H9 (cell line): ENCODE measurements around the gene OR9Q1. TPM values are rescaled to one million over a fixed set of nuclear protein-coding genes. Genes with fewer than 3 reads are reported as not detected.

Experiments
- DNase-seq: peaks from one replicate; pipeline ENCODE4 v3.0.0-alpha.2; 2017
- H2AFZ ChIP-seq: one replicate; pipeline ENCODE4 v1.6.1; 2013; ENCODE audit warnings: mild to moderate bottlenecking, low read length, control low read depth, moderate library complexity
- H2AK5ac ChIP-seq: 2 replicates; pipeline ENCODE4 v1.6.1; 2013; ENCODE audit warnings: low read length, control low read depth, mixed read lengths; ENCODE audit not compliant: insufficient read length
- H2BK120ac ChIP-seq: one replicate; pipeline ENCODE4 v1.6.1; 2013; ENCODE audit warnings: low read depth, mild to moderate bottlenecking, low read length, control low read depth, inconsistent platforms; ENCODE audit not compliant: poor library complexity, severe bottlenecking
- H2BK12ac ChIP-seq: 2 replicates; pipeline ENCODE4 v1.6.1; 2013; ENCODE audit warnings: low read length, control low read depth, mixed read lengths, low read depth; ENCODE audit not compliant: insufficient read length
- H2BK15ac ChIP-seq: 2 replicates; pipeline ENCODE4 v1.6.1; 2013; ENCODE audit warnings: low read depth, low read length, control low read depth
- H2BK20ac ChIP-seq: one replicate; pipeline ENCODE4 v1.6.1; 2013; ENCODE audit warnings: low read depth, mild to moderate bottlenecking, low read length, control low read depth, inconsistent platforms; ENCODE audit not compliant: poor library complexity, severe bottlenecking
- H2BK5ac ChIP-seq: 2 replicates; pipeline ENCODE4 v1.6.1; 2013; ENCODE audit warnings: low read length, control low read depth, mixed read lengths; ENCODE audit not compliant: insufficient read length
- H3K14ac ChIP-seq: 2 replicates; pipeline ENCODE4 v1.6.1; 2013; ENCODE audit warnings: low read length, control low read depth; ENCODE audit not compliant: insufficient read depth
- H3K18ac ChIP-seq: 2 replicates; pipeline ENCODE4 v1.6.1; 2013; ENCODE audit warnings: low read depth, mild to moderate bottlenecking, mixed read lengths, low read length, control low read depth; ENCODE audit not compliant: insufficient read length
- H3K23ac ChIP-seq: 2 replicates; pipeline ENCODE4 v1.6.1; 2013; ENCODE audit warnings: low read length, control low read depth, mixed read lengths, low read depth; ENCODE audit not compliant: insufficient read length
- H3K23me2 ChIP-seq: 2 replicates; pipeline ENCODE4 v1.6.1; 2013; ENCODE audit warnings: low read depth, mild to moderate bottlenecking, mixed read lengths, low read length, control low read depth; ENCODE audit not compliant: insufficient read length, poor library complexity, severe bottlenecking
- H3K27ac ChIP-seq: 2 replicates; pipeline ENCODE4 v1.5.1; 2013; ENCODE audit warnings: low read length, control low read depth, mixed read lengths, low read depth; ENCODE audit not compliant: insufficient read length
- H3K27me3 ChIP-seq: 2 replicates; pipeline ENCODE4 v1.6.1; 2013; ENCODE audit warnings: low read length, control low read depth, inconsistent platforms; ENCODE audit not compliant: insufficient read depth
- H3K4ac ChIP-seq: 2 replicates; pipeline ENCODE4 v1.6.1; 2013; ENCODE audit warnings: low read depth, mild to moderate bottlenecking, control low read depth, inconsistent platforms, low read length, moderate library complexity
- H3K4me1 ChIP-seq: 2 replicates; pipeline ENCODE4 v1.6.1; 2013; ENCODE audit warnings: low read length, control low read depth, inconsistent platforms; ENCODE audit not compliant: insufficient read depth
- H3K4me2 ChIP-seq: 2 replicates; pipeline ENCODE4 v1.6.1; 2013; ENCODE audit warnings: low read length, control low read depth, mixed read lengths; ENCODE audit not compliant: insufficient read length, insufficient read depth
- H3K56ac ChIP-seq: 2 replicates; pipeline ENCODE4 v1.6.1; 2013; ENCODE audit warnings: low read depth, mild to moderate bottlenecking, mixed read lengths, low read length, control low read depth; ENCODE audit not compliant: insufficient read length
- H3K79me1 ChIP-seq: 2 replicates; pipeline ENCODE4 v1.6.1; 2013; ENCODE audit warnings: low read depth, mild to moderate bottlenecking, moderate library complexity, low read length, control low read depth, inconsistent platforms; ENCODE audit not compliant: insufficient read depth, poor library complexity, severe bottlenecking
- H3K79me2 ChIP-seq: 2 replicates; pipeline ENCODE4 v1.6.1; 2013; ENCODE audit warnings: low read length, control low read depth, inconsistent platforms; ENCODE audit not compliant: insufficient read depth
- H3K9ac ChIP-seq: 2 replicates; pipeline ENCODE4 v1.6.1; 2013; ENCODE audit warnings: low read length, control low read depth, mixed read lengths; ENCODE audit not compliant: insufficient read length; ENCODE audit errors: extremely low read depth
- H3K9me3 ChIP-seq: one replicate; pipeline ENCODE4 v1.6.1; 2013; ENCODE audit warnings: low read depth, low read length, inconsistent platforms; ENCODE audit not compliant: control insufficient read depth
- H3T11ph ChIP-seq: one replicate; pipeline ENCODE4 v1.6.1; 2013; ENCODE audit warnings: mild to moderate bottlenecking, low read length, control low read depth, inconsistent platforms
- H4K20me1 ChIP-seq: one replicate; pipeline ENCODE4 v1.6.1; 2013; ENCODE audit not compliant: control insufficient read depth, insufficient read length, insufficient read depth
- H4K5ac ChIP-seq: 2 replicates; pipeline ENCODE4 v1.6.1; 2013; ENCODE audit warnings: low read depth, mild to moderate bottlenecking, mixed read lengths, low read length, control low read depth; ENCODE audit not compliant: insufficient read length
- H4K8ac ChIP-seq: replicated peaks from 2 replicates; pipeline ENCODE4 v1.6.1; 2013; ENCODE audit warnings: low read length, control low read depth, mixed read lengths, low read depth; ENCODE audit not compliant: insufficient read length
- H4K91ac ChIP-seq: 2 replicates; pipeline ENCODE4 v1.6.1; 2013; ENCODE audit warnings: low read depth, mild to moderate bottlenecking, moderate library complexity, mixed read lengths, low read length, control low read depth; ENCODE audit not compliant: insufficient read length
- H3K27ac Mint-ChIP-seq, 3 experiments: 2 replicates in 2 of 3; 3 replicates in 1 of 3; pipeline ENCODE4 v1.8.0; 2020 to 2021; ENCODE audit warnings: mixed read lengths in 3 of 3, mild to moderate bottlenecking in 1 of 3, moderate library complexity in 1 of 3
- H3K27me3 Mint-ChIP-seq: 2 replicates; pipeline ENCODE4 v1.8.0; 2021; ENCODE audit warnings: low read depth, mild to moderate bottlenecking, moderate library complexity, mixed read lengths
- H3K36me3 Mint-ChIP-seq, 3 experiments: 2 replicates in 2 of 3; 3 replicates in 1 of 3; pipeline ENCODE4 v1.8.0; 2020 to 2021; ENCODE audit warnings: low read depth in 3 of 3, mixed read lengths in 3 of 3; ENCODE audit not compliant: insufficient read depth in 1 of 3
- H3K4me1 Mint-ChIP-seq, 2 experiments: 2 replicates each; pipeline ENCODE4 v1.8.0; 2020; ENCODE audit warnings: mixed read lengths in 2 of 2
- H3K4me3 Mint-ChIP-seq, 2 experiments: 2 replicates in 1 of 2; 3 replicates in 1 of 2; pipeline ENCODE4 v1.8.0; 2020 to 2021; ENCODE audit warnings: mild to moderate bottlenecking in 2 of 2, mixed read lengths in 2 of 2, moderate library complexity in 1 of 2
- H3K9me3 Mint-ChIP-seq, 2 experiments: 2 replicates in 1 of 2; 3 replicates in 1 of 2; pipeline ENCODE4 v1.8.0; 2020; ENCODE audit warnings: mild to moderate bottlenecking in 2 of 2, mixed read lengths in 2 of 2, moderate library complexity in 1 of 2
- WGBS: extraction: QIAGEN DNeasy Blood & Tissue Kit; methylation state at CpG from one replicate; pipeline ENCODE4 v1.1.7; 2013; ENCODE audit warnings: missing lambda C conversion rate, low lambda C conversion rate, mixed read lengths; ENCODE audit not compliant: insufficient read length; ENCODE audit errors: extremely low coverage; 5-methylcytosine and 5-hydroxymethylcytosine counted together
- total RNA-seq: library from RNA; stranded (reverse); gene quantifications from 2 replicates; pipeline ENCODE4 v1.2.1, GENCODE V29; 2021
- TF ChIP-seq, protein P1 (sequence below): fragments of 200-600 bp; sonication (generic); conservative IDR thresholded peaks from 3 replicates; pipeline ENCODE4 v1.8.0; 2021; ENCODE audit warnings: antibody characterized with exemption, mild to moderate bottlenecking

The OR9Q1 gene
- total RNA-seq, 1 experiment from 2014 or later: not detected

DNA sequence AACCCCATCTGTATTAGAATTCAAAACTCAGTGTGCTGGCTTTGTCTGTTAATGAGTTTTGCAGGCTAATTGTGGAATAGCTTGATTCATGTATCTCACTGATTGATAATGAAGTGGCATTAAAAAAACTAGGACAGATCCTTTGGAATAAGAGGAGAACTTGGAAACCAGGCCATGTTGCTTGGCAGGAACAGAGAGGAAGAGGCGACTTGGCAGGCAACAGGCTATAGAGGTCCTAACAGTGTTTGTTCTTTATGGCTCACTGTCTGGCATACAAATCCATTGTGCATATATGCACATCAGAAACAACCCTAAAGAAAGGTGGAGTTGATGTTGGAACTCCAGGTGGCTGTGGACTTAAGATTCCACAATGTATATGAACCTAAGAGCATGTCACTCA lies 119.1 kb downstream of the OR9Q1 start:
- Mint-ChIP-seq H3K4me3 (no peak overlapping the region), H3K36me3 (no peaks in the 10 kb centered on the region), H3K4me1 (no peaks in the 10 kb centered on the region), H3K9me3 (no peaks in the 10 kb centered on the region), H3K27me3 (peaks cover 1% of the 10 kb centered on the region; the same call in 1 of the 2 replicates), H3K27ac (no peak overlapping the region)
- no peak overlapping the region for H2BK12ac ChIP-seq
- no peak overlapping the region for H3K18ac ChIP-seq
- H3K23me2 ChIP-seq: no peaks in the 10 kb centered on the region
- no peaks in the 10 kb centered on the region for H3K79me1 ChIP-seq
- H2AFZ ChIP-seq: no peak overlapping the region
- no peak overlapping the region for H3K14ac ChIP-seq
- no peak overlapping the region for H3K4me2 ChIP-seq
- H2BK120ac ChIP-seq: no peak overlapping the region
- no peaks in the 10 kb centered on the region for H3K4me1 ChIP-seq
- H3K79me2 ChIP-seq: no peaks in the 10 kb centered on the region
- no peak overlapping the region for H2AK5ac ChIP-seq
- no peak overlapping the region for H3K56ac ChIP-seq
- DNase-seq: no peak
- no peak overlapping the region for H3K9ac ChIP-seq
- H4K8ac ChIP-seq: no peak overlapping the region
- H2BK5ac ChIP-seq: no peak overlapping the region
- H4K91ac ChIP-seq: no peak overlapping the region
- no peak overlapping the region for H4K5ac ChIP-seq
- no CpG with 5 or more reads among the region's 1 CpG for WGBS
- H2BK20ac ChIP-seq: no peak overlapping the region
- no peak overlapping the region for H3K23ac ChIP-seq
- TF ChIP-seq, protein P1, sequence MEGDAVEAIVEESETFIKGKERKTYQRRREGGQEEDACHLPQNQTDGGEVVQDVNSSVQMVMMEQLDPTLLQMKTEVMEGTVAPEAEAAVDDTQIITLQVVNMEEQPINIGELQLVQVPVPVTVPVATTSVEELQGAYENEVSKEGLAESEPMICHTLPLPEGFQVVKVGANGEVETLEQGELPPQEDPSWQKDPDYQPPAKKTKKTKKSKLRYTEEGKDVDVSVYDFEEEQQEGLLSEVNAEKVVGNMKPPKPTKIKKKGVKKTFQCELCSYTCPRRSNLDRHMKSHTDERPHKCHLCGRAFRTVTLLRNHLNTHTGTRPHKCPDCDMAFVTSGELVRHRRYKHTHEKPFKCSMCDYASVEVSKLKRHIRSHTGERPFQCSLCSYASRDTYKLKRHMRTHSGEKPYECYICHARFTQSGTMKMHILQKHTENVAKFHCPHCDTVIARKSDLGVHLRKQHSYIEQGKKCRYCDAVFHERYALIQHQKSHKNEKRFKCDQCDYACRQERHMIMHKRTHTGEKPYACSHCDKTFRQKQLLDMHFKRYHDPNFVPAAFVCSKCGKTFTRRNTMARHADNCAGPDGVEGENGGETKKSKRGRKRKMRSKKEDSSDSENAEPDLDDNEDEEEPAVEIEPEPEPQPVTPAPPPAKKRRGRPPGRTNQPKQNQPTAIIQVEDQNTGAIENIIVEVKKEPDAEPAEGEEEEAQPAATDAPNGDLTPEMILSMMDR: no peak
- H2BK15ac ChIP-seq: no peak overlapping the region
- H4K20me1 ChIP-seq: no peaks in the 10 kb centered on the region
- no peaks in the 10 kb centered on the region for H3K9me3 ChIP-seq
- no peak overlapping the region for H3T11ph ChIP-seq
- no peak overlapping the region for H3K4ac ChIP-seq
- no peak overlapping the region for H3K27ac ChIP-seq
- H3K27me3 ChIP-seq: no peaks in the 10 kb centered on the region; the same call in 1 of the 2 replicates
